Left renal pelvis (tissue), 4 donors: Measurements from ENCODE around the gene PAX7. TPM values are rescaled to one million over a fixed set of nuclear protein-coding genes. Genes with fewer than 3 reads are reported as not detected.

Source experiments
- DNase-seq, 4 donors: peaks; one replicate each; pipeline ENCODE4 v3.0.0-alpha.2; 2013; ENCODE audit warnings: low read depth in 4 of 4, low spot score in 3 of 4
- polyA plus RNA-seq, 4 donors: library from polyadenylated mRNA; unstranded; fragments of 120-200 nt; gene quantifications; one replicate each; pipeline ENCODE4 v1.2.1, GENCODE V29; 2013; ENCODE audit not compliant: insufficient read length in 4 of 4

Gene PAX7
- polyA plus RNA-seq, 4 donors, result not detected

DNA sequence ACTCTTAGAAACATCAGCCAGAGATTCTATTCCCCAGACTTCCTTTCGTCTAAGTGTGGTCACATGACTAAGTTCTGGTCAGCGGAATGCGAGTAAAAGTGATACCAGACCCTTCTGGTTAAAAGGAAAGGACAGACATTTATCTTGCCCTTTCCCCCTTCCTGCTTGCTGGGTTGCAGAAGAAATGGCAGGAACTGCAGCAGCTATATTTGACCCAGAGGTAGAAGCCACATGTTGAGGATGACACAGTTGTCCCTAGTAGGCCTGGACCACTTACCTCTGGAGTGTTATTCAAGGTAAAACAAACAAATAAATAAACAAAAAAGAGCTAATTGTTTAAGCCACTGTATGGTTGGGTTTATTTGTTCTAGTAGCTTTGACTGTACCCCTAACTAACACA, 155.5 kb downstream of the PAX7 start:
- no peak for DNase-seq

DNA sequence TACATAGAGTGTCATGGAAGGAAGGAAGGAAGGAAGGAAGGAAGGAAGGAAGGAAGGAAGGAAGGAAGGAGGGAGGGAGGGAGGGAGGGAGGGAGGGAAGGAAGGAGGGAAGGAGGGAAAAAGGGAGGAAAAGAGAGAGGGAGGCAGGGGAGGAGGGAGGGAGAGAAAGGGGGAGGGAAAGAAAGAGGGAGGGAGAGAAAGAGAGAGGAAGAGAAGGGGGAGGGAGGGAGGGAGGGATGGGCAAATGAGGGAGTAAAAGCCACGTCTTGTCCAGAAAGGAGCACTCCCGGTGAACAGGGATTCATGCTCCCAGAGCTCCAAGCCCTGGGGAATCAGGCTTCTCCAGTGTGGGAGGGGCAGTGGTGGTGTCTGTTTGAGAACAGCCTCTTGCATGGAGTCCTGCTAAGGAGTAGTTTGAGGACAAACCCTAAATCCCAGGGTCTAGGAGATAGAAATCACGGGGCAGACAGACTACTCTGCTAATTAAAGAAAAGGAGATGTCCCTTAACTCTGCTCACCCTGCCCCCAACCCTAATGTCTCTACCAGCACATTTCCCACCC, 157.3 kb downstream of the PAX7 start:
- no peak for DNase-seq

DNA sequence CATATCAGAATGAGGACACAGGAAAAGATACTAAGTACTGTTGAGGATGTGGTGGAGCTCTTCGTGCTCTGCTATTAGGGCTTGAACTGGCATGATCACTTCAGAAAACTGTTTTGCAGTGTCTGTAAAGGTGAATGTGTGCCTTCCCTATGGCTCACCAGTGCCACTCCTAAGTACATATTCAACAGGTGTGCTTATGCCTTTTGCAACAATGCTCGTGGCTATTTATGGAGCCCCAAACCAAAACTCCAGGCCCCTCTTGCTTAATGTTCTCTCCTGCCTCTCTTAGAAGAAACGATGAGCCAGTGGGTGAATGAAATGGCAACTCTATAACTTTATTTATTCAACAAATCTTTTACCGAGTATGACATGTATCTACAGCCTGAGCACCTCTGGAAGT, 158.6 kb downstream of the PAX7 start:
- DNase-seq, result no peak

- no peak for DNase-seq
Measured at GRCh38 chr1:18792747-18793146, 162.1 kb downstream of the PAX7 start.

GRCh38 chr1:18793164-18793563, 162.5 kb downstream of the PAX7 start:
- DNase-seq, result no peak

GRCh38 chr1:18794051-18794450, 163.4 kb downstream of the PAX7 start:
- DNase-seq, result no peak

DNA sequence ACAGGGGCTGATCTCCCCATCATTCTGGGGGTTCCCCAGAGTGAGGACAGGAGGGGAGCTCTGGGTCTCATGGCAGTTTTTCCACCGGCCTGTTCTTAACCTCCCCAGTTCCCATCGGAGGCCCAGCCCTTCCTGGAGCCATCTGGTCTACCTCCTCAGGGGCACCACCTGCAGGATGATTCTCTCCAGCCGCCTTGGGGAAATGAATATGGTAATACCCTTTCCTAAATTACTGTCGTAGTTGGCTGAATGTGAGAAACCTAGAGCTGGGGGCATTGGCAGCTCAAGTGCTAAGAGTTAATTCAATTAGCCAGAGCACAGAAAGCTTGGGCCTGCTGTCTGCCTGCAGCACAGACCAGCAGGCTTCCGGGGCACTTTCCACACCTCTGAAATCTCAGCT, 163.9 kb downstream of the PAX7 start:
- DNase-seq, result no peak

DNA sequence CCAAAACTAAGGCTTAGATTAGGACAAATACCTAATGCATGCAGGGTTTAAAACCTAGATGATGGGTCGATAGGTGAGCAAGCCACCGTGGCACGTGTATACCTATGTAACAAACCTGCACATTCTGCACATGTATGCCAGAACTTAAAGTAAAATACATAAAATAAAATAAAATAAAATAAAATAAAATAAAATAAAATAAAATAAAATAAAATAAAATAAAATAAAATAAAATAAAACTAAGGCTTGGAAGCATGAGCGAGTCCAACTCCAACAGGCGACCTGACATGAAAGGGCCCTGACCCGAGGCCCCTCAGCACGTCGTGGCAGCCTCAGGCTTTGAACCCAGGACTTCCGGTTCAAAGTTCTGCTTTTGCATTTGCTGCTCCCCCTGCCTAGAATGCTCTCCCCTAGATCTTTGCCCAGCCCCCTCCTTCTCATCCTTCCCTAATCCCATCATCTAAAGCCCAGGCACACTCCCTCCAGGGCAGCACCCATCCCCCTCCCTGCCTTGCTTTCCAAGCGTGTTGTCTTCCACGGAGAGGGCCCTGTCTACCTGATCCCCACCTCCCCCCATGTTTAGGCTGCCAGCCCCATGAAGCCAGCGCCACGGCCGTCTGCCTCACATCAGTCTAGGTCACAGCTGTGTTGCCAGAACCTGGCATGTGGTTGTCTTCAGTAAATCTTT, 164.5 kb downstream of the PAX7 start:
- no peak for DNase-seq

DNA sequence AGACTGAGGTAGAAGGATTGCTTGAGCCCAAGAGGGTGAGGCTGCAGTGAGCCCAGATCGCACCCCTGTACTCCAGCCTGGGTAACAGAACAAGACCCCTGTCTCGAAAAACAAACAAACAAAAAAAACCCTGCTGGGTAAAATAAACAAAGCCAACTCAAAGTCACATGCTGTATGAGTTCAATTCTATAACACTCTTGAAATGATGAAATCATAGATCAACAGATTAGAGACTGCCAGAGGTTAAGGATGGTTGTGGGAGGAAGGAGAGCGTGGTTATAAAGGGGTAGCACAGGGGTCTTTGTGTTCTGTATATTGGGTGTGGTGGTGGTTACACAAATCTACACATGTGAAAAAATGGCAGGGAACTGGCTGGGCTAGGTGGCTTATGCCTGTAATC, 166.3 kb downstream of the PAX7 start:
- DNase-seq, result no peak

Other genes with a start within 250 kb of the PAX7 start
- 10 to 100 TPM in 3 of 4 donors, under 1 TPM in 1; 0.23 to 12.7 (median 12.0) TPM for gene KLHDC7A, start 149.9 kb upstream of the PAX7 start, polyA plus RNA-seq
- gene TAS1R2, start 228.8 kb downstream of the PAX7 start, polyA plus RNA-seq, result not detected